Tibial nerve (tissue), 4 donors: ENCODE measurements around the gene ANKMY1. TPM values are rescaled to one million over a fixed set of nuclear protein-coding genes. Genes with fewer than 3 reads are reported as not detected.

ENCODE experiments used
- DNase-seq, 2 donors: peaks; one replicate each; pipeline ENCODE4 v3.0.0-alpha.2; 2019; ENCODE audit warnings: low spot score in 2 of 2
- H3K27ac ChIP-seq, 4 donors: fragments of 200-600 bp; sonication (generic) in 3 of 4; one replicate each; pipeline ENCODE4 v1.5.1; 2017 to 2019; ENCODE audit warnings: mild to moderate bottlenecking in 1 of 4
- H3K27me3 ChIP-seq, 2 donors: fragments of 200-600 bp; sonication (generic) in 1 of 2; one replicate each; pipeline versions ENCODE4 v1.5.1 to v1.6.0; 2017 to 2019
- H3K36me3 ChIP-seq, 3 donors: fragments of 200-600 bp; sonication (generic); one replicate each; pipeline ENCODE4 v1.5.1; 2018 to 2019
- H3K4me1 ChIP-seq, 4 donors: fragments of 200-600 bp; sonication (generic) in 3 of 4; one replicate each; pipeline ENCODE4 v1.5.1; 2017 to 2019
- H3K4me3 ChIP-seq, 4 donors: fragments of 200-600 bp; sonication (generic) in 3 of 4; one replicate each; pipeline ENCODE4 v1.5.1; 2017 to 2019; ENCODE audit warnings: mild to moderate bottlenecking in 1 of 4, moderate library complexity in 1 of 4
- H3K9me3 ChIP-seq, 4 donors: fragments of 200-600 bp; sonication (generic) in 3 of 4; one replicate each; pipeline ENCODE4 v1.5.1; 2017 to 2019
- EP300 ChIP-seq, 2 donors: sonication (generic); formaldehyde crosslinking; IDR thresholded peaks; one replicate each; pipeline ENCODE4 v1.6.1; 2017; ENCODE audit warnings: antibody characterized with exemption in 2 of 2, mild to moderate bottlenecking in 1 of 2
- POLR2A ChIP-seq, 2 donors: fragments of 450-650 bp; IDR thresholded peaks; one replicate each; pipeline ENCODE4 v1.6.1; 2017; ENCODE audit warnings: antibody characterized with exemption in 2 of 2, mild to moderate bottlenecking in 2 of 2, moderate library complexity in 2 of 2
- WGBS, 2 donors: methylation state at CpG; one replicate each; pipeline ENCODE4 v1.1.5; 2018; 5-methylcytosine and 5-hydroxymethylcytosine counted together
- total RNA-seq, 4 donors: library from RNA; depleted of rRNA; stranded (reverse); fragments of >200 nt; gene quantifications; one replicate each; pipeline ENCODE4 v1.1.0, GENCODE V29; 2016
- TF ChIP-seq, protein P1 (sequence below), 5 experiments: fragments of 200-600 bp in 3 of 5; fragments of 450-650 bp in 2 of 5; sonication (generic) in 3 of 5; IDR thresholded peaks; one replicate each; pipeline ENCODE4 v1.5.1; 2016 to 2019; ENCODE audit warnings: antibody characterized with exemption in 5 of 5, mild to moderate bottlenecking in 3 of 5, moderate library complexity in 2 of 5

Gene ANKMY1
- total RNA-seq, 4 donors from 2014 or later = 14.2 to 24.0 (median 21.4) TPM

- no peak for DNase-seq
- 96 to 98% methylated on average over 11 to 21 of the region's 21 CpGs for WGBS, 2 donors
- peaks cover 0 to 67% (median 0%) of the 10 kb centered on the region in 3 donors for H3K36me3 ChIP-seq
- peaks cover 0 to 39% (median 12%) of the 10 kb centered on the region in 4 donors for H3K4me1 ChIP-seq
- H3K9me3 ChIP-seq = no peaks in the 10 kb centered on the region
- no peaks in the 10 kb centered on the region for H3K27me3 ChIP-seq
- TF ChIP-seq POLR2A (IDR thresholded peaks at IDR 0.05) = no peak
- no peak for TF ChIP-seq EP300 (IDR thresholded peaks at IDR 0.05)
- TF ChIP-seq, protein P1, sequence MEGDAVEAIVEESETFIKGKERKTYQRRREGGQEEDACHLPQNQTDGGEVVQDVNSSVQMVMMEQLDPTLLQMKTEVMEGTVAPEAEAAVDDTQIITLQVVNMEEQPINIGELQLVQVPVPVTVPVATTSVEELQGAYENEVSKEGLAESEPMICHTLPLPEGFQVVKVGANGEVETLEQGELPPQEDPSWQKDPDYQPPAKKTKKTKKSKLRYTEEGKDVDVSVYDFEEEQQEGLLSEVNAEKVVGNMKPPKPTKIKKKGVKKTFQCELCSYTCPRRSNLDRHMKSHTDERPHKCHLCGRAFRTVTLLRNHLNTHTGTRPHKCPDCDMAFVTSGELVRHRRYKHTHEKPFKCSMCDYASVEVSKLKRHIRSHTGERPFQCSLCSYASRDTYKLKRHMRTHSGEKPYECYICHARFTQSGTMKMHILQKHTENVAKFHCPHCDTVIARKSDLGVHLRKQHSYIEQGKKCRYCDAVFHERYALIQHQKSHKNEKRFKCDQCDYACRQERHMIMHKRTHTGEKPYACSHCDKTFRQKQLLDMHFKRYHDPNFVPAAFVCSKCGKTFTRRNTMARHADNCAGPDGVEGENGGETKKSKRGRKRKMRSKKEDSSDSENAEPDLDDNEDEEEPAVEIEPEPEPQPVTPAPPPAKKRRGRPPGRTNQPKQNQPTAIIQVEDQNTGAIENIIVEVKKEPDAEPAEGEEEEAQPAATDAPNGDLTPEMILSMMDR (IDR thresholded peaks at IDR 0.05) = no peak
- no peak overlapping the region for H3K4me3 ChIP-seq
- no peak overlapping the region for H3K27ac ChIP-seq
Observed at GRCh38 chr2:240590681-240591111, 32.9 kb upstream of the ANKMY1 start.

DNA sequence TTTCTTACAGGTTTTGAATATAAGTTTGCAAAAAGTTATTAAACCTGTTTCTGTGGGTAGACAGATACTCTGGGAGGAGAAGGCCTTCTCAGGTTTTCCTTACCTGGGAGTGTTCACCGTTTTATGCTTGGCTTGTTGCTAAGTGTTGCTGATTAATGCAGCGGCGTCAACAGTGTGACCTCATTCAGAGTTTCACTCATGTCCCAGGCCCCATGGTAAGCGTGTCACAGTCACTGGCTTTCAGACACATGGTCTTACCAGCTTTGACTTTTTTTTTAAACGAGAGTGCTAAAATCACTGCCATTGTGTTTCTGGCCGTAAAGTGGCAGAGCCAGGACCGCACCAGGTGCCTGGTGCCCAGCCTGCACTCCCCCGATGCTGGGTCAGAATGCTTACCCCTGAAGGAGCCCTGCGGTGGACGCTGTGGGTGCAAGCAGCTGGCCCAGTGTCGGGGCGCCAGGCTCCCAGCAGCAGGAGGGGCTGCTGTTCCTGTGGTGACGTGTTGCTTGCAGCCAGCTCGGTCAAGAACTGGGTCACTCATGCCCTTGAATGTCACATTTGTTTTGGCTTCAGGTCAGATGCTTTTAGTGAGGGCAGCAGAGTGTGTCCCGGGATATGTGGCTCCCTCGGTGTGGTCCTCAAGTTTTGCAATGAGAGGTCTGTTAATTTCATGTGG lies 32.2 kb upstream of the ANKMY1 start:
- no peak for DNase-seq
- no peak for TF ChIP-seq POLR2A (IDR thresholded peaks at IDR 0.05)
- peaks cover 0 to 46% (median 19%) of the 10 kb centered on the region in 4 donors for H3K4me1 ChIP-seq
- H3K27me3 ChIP-seq = no peaks in the 10 kb centered on the region
- WGBS, 2 donors = 82 to 83% methylated on average over 13 to 16 of the region's 16 CpGs
- no peak overlapping the region for H3K27ac ChIP-seq
- peaks cover 0 to 61% (median 0%) of the 10 kb centered on the region in 3 donors for H3K36me3 ChIP-seq
- no peak overlapping the region for H3K4me3 ChIP-seq
- no peaks in the 10 kb centered on the region for H3K9me3 ChIP-seq

DNA sequence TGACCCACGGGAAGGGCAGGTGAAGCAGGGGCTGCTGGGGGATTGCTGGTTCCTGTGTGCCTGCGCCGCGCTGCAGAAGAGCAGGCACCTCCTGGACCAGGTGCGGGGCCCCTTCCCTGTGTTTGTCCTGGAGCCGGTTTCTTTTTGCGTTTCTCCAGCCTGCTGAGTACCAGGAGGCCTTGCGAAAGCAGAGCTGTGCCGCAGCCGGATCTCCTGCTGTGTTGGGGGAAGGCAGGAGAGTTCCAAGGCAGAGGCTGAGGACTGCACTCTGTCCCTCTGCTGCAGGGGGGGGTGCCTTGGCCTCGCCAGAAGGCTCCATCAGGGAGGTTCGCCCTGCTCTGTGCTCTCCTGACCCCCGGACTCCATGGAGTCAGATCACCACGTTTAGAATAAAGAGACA lies 31.6 kb upstream of the ANKMY1 start:
- H3K36me3 ChIP-seq = peaks cover 0 to 61% (median 0%) of the 10 kb centered on the region in 3 donors
- DNase-seq = no peak
- H3K9me3 ChIP-seq = no peaks in the 10 kb centered on the region
- H3K27me3 ChIP-seq = no peaks in the 10 kb centered on the region
- TF ChIP-seq EP300 (IDR thresholded peaks at IDR 0.05) (no peak), POLR2A (IDR thresholded peaks at IDR 0.05) (no peak)
- TF ChIP-seq, protein P1 (IDR thresholded peaks at IDR 0.05) = no peak
- H3K4me3 ChIP-seq = no peak overlapping the region
- WGBS, 2 donors = 79 to 83% methylated on average over 14 of the region's 14 CpGs
- no peak overlapping the region for H3K27ac ChIP-seq
- peaks cover 0 to 52% (median 26%) of the 10 kb centered on the region in 4 donors for H3K4me1 ChIP-seq

GRCh38 chr2:240588669-240589068 lies 30.9 kb upstream of the ANKMY1 start:
- Histone ChIP-seq H3K4me3 (no peak overlapping the region), H3K36me3 (peaks cover 0 to 55% (median 0%) of the 10 kb centered on the region in 3 donors), H3K4me1 (peaks cover 0 to 59% (median 30%) of the 10 kb centered on the region in 4 donors), H3K9me3 (no peaks in the 10 kb centered on the region), H3K27ac (no peak overlapping the region), H3K27me3 (no peaks in the 10 kb centered on the region)
- no peak for DNase-seq
- TF ChIP-seq, protein P1 (IDR thresholded peaks at IDR 0.05) = no peak
- TF ChIP-seq EP300 (IDR thresholded peaks at IDR 0.05) (no peak), POLR2A (IDR thresholded peaks at IDR 0.05) (no peak)
- WGBS, 2 donors = 74 to 85% methylated on average over 4 of the region's 4 CpGs

GRCh38 chr2:240588006-240588655 lies 30.3 kb upstream of the ANKMY1 start:
- Histone ChIP-seq H3K36me3 (peaks cover 0 to 49% (median 0%) of the 10 kb centered on the region in 3 donors), H3K4me3 (peak overlapping the region in 2 of 4 donors; percentile 92 to 94), H3K4me1 (peaks cover 0 to 65% (median 30%) of the 10 kb centered on the region in 4 donors), H3K27ac (peak overlapping the region in 1 of 4 donors; percentile 95), H3K9me3 (no peaks in the 10 kb centered on the region), H3K27me3 (no peaks in the 10 kb centered on the region)
- 75 to 83% methylated on average over 10 of the region's 10 CpGs for WGBS, 2 donors
- TF ChIP-seq POLR2A (IDR thresholded peaks at IDR 0.05) = no peak
- TF ChIP-seq EP300 (IDR thresholded peaks at IDR 0.05) = no peak
- TF ChIP-seq, protein P1 (IDR thresholded peaks at IDR 0.05) = no peak
- no peak for DNase-seq
